OCI-LY1 (cell line): ENCODE measurements around the gene MRLN.

Experiments
- H2AFZ ChIP-seq: fragments of 200-600 bp; sonication (generic), shearing (Covaris generic); 2 replicates; pipeline ENCODE4 v1.6.0; 2014; ENCODE audit warnings: antibody characterized with exemption, mild to moderate bottlenecking, low read length
- H3F3A ChIP-seq: fragments of 200-600 bp; sonication (generic), shearing (Covaris generic); 2 replicates; pipeline ENCODE4 v1.6.0; 2014; ENCODE audit warnings: mild to moderate bottlenecking, antibody characterized with exemption, low read length, moderate library complexity; ENCODE audit not compliant: insufficient read depth
- H3K27ac ChIP-seq: fragments of 200-600 bp; sonication (generic); 2 replicates; pipeline ENCODE4 v1.5.1; 2014; ENCODE audit warnings: low read length, mixed run types, mild to moderate bottlenecking, low read depth; ENCODE audit not compliant: poor library complexity, severe bottlenecking
- H3K27me3 ChIP-seq: fragments of 200-600 bp; sonication (generic); 2 replicates; pipeline ENCODE4 v1.6.0; 2014; ENCODE audit warnings: antibody characterized with exemption, mild to moderate bottlenecking, low read length, moderate library complexity; ENCODE audit not compliant: insufficient read depth
- H3K36me3 ChIP-seq: fragments of 200-600 bp; sonication (generic); 2 replicates; pipeline ENCODE4 v1.6.1; 2014; ENCODE audit warnings: mild to moderate bottlenecking, antibody characterized with exemption, low read length, moderate library complexity, mixed read lengths; ENCODE audit not compliant: insufficient read depth
- H3K4me1 ChIP-seq: fragments of 200-600 bp; sonication (generic); 2 replicates; pipeline ENCODE4 v1.5.1; 2014; ENCODE audit warnings: mild to moderate bottlenecking, low read length, moderate library complexity; ENCODE audit not compliant: insufficient read depth, severe bottlenecking
- H3K4me2 ChIP-seq: fragments of 200-600 bp; sonication (generic), shearing (Covaris generic); 2 replicates; pipeline ENCODE4 v1.6.1; 2014; ENCODE audit warnings: low read length
- H3K4me3 ChIP-seq: fragments of 200-600 bp; sonication (generic); 2 replicates; pipeline ENCODE4 v1.5.1; 2014; ENCODE audit warnings: low read length, low read depth, mild to moderate bottlenecking, mixed read lengths; ENCODE audit not compliant: poor library complexity, severe bottlenecking
- H3K79me2 ChIP-seq: fragments of 200-600 bp; shearing (Covaris generic); 2 replicates; pipeline ENCODE4 v1.6.1; 2016; ENCODE audit warnings: mixed run types, low read length, mixed read lengths; ENCODE audit not compliant: insufficient read depth
- H3K9ac ChIP-seq: fragments of 200-600 bp; sonication (generic), shearing (Covaris generic); 2 replicates; pipeline ENCODE4 v1.6.1; 2014; ENCODE audit warnings: mild to moderate bottlenecking, low read length, mixed read lengths
- H3K9me2 ChIP-seq: fragments of 200-600 bp; sonication (generic), shearing (Covaris generic); 2 replicates; pipeline ENCODE4 v1.6.1; 2014; ENCODE audit warnings: low read depth, mild to moderate bottlenecking, low read length, mixed read lengths
- H3K9me3 ChIP-seq: fragments of 200-600 bp; shearing (Covaris generic); 2 replicates; pipeline ENCODE4 v1.6.1; 2014; ENCODE audit warnings: low read length, mixed read lengths
- H4K20me1 ChIP-seq: fragments of 200-600 bp; sonication (generic), shearing (Covaris generic); 2 replicates; pipeline ENCODE4 v1.6.0; 2016; ENCODE audit warnings: mild to moderate bottlenecking, low read length; ENCODE audit not compliant: insufficient read depth
- CTCF ChIP-seq: fragments of 200-600 bp; sonication (generic), shearing (Covaris generic); IDR thresholded peaks from 2 replicates; pipeline ENCODE4 v1.5.1; 2017; ENCODE audit warnings: mild to moderate bottlenecking, antibody characterized with exemption, low read length, moderate library complexity, mixed read lengths
- EZH2 ChIP-seq: fragments of 200-600 bp; sonication (generic), shearing (Covaris generic); IDR thresholded peaks from 2 replicates; pipeline ENCODE4 v1.8.0; 2017; ENCODE audit warnings: borderline replicate concordance, mixed run types, mild to moderate bottlenecking, antibody characterized with exemption, low read length, moderate library complexity, mixed read lengths

MRLN gene

GRCh38 chr10:59687657-59688056 is 65.6 kb downstream of the MRLN start:
- Histone ChIP-seq H2AFZ (no peak overlapping the region), H3K9ac (no peak overlapping the region), H3F3A (no peaks in the 10 kb centered on the region), H3K36me3 (no peaks in the 10 kb centered on the region), H3K9me2 (no peaks in the 10 kb centered on the region), H3K79me2 (no peaks in the 10 kb centered on the region), H3K4me2 (no peak overlapping the region), H3K27me3 (no peaks in the 10 kb centered on the region), H3K4me1 (no peaks in the 10 kb centered on the region), H4K20me1 (no peaks in the 10 kb centered on the region), H3K9me3 (no peaks in the 10 kb centered on the region), H3K27ac (no peak overlapping the region), H3K4me3 (no peak overlapping the region)
- no peak for TF ChIP-seq CTCF
- no peak for TF ChIP-seq EZH2
